Natural killer cell (primary cell): ENCODE measurements around the gene CSNK1G2. TPM values are rescaled to one million over a fixed set of nuclear protein-coding genes. Genes with fewer than 3 reads are reported as not detected.

Source experiments
- ATAC-seq, 3 donors: fragments of 150-1000 bp in 2 of 3; fragments of 200-7000 bp in 1 of 3; cut with Tn5 transposase; 1 replicate in 1 of 3; 2 replicates in 2 of 3; pipeline ENCODE4 v1.10.0; 2021; ENCODE audit warnings: mild to moderate bottlenecking in 2 of 3, moderate library complexity in 2 of 3
- DNase-seq, 2 donors: peaks; one replicate each; pipeline versions ENCODE4 v3.0.0 to v3.0.0-alpha.2; 2013 to 2021; ENCODE audit warnings: mixed read lengths in 1 of 2
- H3K27ac ChIP-seq: one replicate; pipeline ENCODE4 v1.5.1; 2013; ENCODE audit warnings: mild to moderate bottlenecking, low read length
- H3K27me3 ChIP-seq: one replicate; pipeline ENCODE4 v1.6.1; 2013; ENCODE audit warnings: low read length; ENCODE audit not compliant: control insufficient read depth, insufficient read depth
- H3K36me3 ChIP-seq: one replicate; pipeline ENCODE4 v1.6.1; 2013; ENCODE audit warnings: low read length; ENCODE audit not compliant: control insufficient read depth, insufficient read depth
- H3K4me1 ChIP-seq: one replicate; pipeline ENCODE4 v1.6.1; 2013; ENCODE audit warnings: low read length; ENCODE audit not compliant: control insufficient read depth, insufficient read depth
- H3K4me3 ChIP-seq: one replicate; pipeline ENCODE4 v1.5.1; 2013; ENCODE audit warnings: low read length
- H3K9me3 ChIP-seq: one replicate; pipeline ENCODE4 v1.6.1; 2013; ENCODE audit warnings: low read length; ENCODE audit not compliant: control insufficient read depth, insufficient read depth
- H3K27ac Mint-ChIP-seq, 2 donors: one replicate each; pipeline ENCODE4 v1.8.0; 2022; ENCODE audit warnings: mild to moderate bottlenecking in 2 of 2, mixed read lengths in 2 of 2, moderate library complexity in 1 of 2
- H3K27me3 Mint-ChIP-seq, 2 donors: one replicate each; pipeline ENCODE4 v1.8.0; 2022; ENCODE audit warnings: low read depth in 2 of 2, mixed read lengths in 2 of 2
- H3K36me3 Mint-ChIP-seq: one replicate; pipeline ENCODE4 v1.8.0; 2022; ENCODE audit warnings: mixed read lengths
- H3K4me1 Mint-ChIP-seq, 2 donors: one replicate each; pipeline ENCODE4 v1.8.0; 2022; ENCODE audit warnings: mixed read lengths in 2 of 2
- H3K4me3 Mint-ChIP-seq: one replicate; pipeline ENCODE4 v1.8.0; 2022; ENCODE audit warnings: mild to moderate bottlenecking, moderate library complexity, mixed read lengths
- H3K9me3 Mint-ChIP-seq, 2 donors: one replicate each; pipeline ENCODE4 v1.8.0; 2022; ENCODE audit warnings: mixed read lengths in 2 of 2
- WGBS: methylation state at CpG from one replicate; pipeline ENCODE4 v1.1.7; 2013; ENCODE audit warnings: missing lambda C conversion rate; ENCODE audit not compliant: insufficient coverage; 5-methylcytosine and 5-hydroxymethylcytosine counted together
- intact Hi-C: fragments of 100-400 bp; cut with micrococcal nuclease; formaldehyde crosslinking; loops from one replicate; pipeline ENCODE4 v1.14.2; 2022
- total RNA-seq, 4 donors: library from RNA; stranded (reverse); fragments of 120-200 nt in 1 of 4; gene quantifications; one replicate each; pipeline versions ENCODE4 v1.2.3 to v1.2.4, GENCODE V29; 2013 to 2022
- TF ChIP-seq, protein P1 (sequence below): fragments of 200-600 bp; IDR thresholded peaks from one replicate; pipeline ENCODE4 v1.8.0; 2022; ENCODE audit warnings: antibody characterized with exemption

Gene CSNK1G2
- total RNA-seq, 3 donors from 2014 or later (not counting 1 experiment from before 2014, with no cell fraction given), result 138 to 143 (median 139) TPM

DNA sequence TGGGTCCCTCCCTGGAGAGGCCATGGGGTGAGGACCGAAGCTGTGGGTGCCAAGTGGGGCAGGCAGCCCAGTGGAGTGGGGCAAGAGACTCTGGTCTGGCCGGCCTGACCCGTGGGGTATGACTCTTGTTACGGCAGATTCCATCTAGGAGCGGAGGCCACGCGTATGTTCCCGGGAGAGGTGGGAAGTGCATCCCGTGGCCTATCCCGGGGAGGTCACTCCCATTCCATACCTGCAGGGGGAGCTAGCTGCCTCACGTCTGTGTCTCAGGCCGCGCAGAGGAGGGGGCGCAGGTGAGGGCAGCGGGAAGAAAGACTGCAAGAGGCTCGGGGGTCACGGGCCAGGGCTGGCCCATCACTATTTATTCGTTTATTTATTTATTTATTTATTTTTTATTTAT, 4.9 kb downstream of the CSNK1G2 start:
- Mint-ChIP-seq H3K4me1 (peaks cover 22 to 37% of the 10 kb centered on the region in 2 donors), H3K27me3 (no peaks in the 10 kb centered on the region), H3K36me3 (no peaks in the 10 kb centered on the region), H3K9me3 (no peaks in the 10 kb centered on the region), H3K27ac (no peak overlapping the region), H3K4me3 (peak overlapping the region; percentile 42)
- DNase-seq, result peak in 1 of 2 donors; percentile 64
- Histone ChIP-seq H3K9me3 (no peaks in the 10 kb centered on the region), H3K4me1 (peaks cover 49% of the 10 kb centered on the region), H3K36me3 (peaks cover 12% of the 10 kb centered on the region), H3K27me3 (no peaks in the 10 kb centered on the region), H3K27ac (no peak overlapping the region), H3K4me3 (no peak overlapping the region)
- ATAC-seq, result no peak
- intact Hi-C loops, result no loop called here
- TF ChIP-seq, protein P1, sequence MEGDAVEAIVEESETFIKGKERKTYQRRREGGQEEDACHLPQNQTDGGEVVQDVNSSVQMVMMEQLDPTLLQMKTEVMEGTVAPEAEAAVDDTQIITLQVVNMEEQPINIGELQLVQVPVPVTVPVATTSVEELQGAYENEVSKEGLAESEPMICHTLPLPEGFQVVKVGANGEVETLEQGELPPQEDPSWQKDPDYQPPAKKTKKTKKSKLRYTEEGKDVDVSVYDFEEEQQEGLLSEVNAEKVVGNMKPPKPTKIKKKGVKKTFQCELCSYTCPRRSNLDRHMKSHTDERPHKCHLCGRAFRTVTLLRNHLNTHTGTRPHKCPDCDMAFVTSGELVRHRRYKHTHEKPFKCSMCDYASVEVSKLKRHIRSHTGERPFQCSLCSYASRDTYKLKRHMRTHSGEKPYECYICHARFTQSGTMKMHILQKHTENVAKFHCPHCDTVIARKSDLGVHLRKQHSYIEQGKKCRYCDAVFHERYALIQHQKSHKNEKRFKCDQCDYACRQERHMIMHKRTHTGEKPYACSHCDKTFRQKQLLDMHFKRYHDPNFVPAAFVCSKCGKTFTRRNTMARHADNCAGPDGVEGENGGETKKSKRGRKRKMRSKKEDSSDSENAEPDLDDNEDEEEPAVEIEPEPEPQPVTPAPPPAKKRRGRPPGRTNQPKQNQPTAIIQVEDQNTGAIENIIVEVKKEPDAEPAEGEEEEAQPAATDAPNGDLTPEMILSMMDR, result peak; percentile 48
- WGBS, result 89% methylated on average over 13 of the region's 18 CpGs

DNA sequence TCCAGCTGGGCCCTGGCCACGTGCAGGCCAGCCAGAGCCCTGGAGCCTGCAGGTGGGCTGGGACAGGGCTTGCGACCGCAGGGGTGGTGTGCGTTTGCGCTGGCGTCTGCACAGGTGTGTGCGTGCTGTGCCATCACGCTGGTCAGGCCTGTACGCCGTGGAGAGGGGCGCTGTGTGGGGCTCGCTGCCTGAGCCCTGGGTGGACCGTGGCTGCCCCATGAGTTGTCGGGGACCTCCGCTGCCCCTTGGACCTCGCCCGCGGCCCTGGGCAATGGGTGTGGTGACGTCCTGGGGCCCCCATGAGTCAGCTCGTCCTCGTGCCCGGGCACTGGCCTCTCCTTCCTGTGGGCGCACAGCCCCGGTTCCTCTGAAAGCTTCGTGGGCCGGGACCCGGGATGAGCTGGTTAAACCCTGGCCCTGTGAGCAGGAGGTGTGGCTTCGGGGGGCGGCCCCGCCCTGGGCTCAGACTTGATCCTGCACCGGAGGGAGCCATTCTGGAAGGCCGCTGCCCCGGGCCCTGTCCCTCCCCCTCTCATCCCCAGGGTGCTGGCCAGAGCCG, 6.8 kb downstream of the CSNK1G2 start:
- Mint-ChIP-seq H3K9me3 (no peaks in the 10 kb centered on the region), H3K27me3 (no peaks in the 10 kb centered on the region), H3K36me3 (no peaks in the 10 kb centered on the region), H3K4me3 (no peak overlapping the region), H3K4me1 (peaks cover 20 to 28% of the 10 kb centered on the region in 2 donors), H3K27ac (no peak overlapping the region)
- TF ChIP-seq, protein P1, result no peak
- 85% methylated on average over 34 of the region's 34 CpGs for WGBS
- Histone ChIP-seq H3K9me3 (no peaks in the 10 kb centered on the region), H3K4me1 (peaks cover 44% of the 10 kb centered on the region), H3K27me3 (no peaks in the 10 kb centered on the region), H3K27ac (no peak overlapping the region), H3K36me3 (peaks cover 19% of the 10 kb centered on the region), H3K4me3 (no peak overlapping the region)
- ATAC-seq (no peak), DNase-seq (no peak)
- intact Hi-C loops, result no loop called here

DNA sequence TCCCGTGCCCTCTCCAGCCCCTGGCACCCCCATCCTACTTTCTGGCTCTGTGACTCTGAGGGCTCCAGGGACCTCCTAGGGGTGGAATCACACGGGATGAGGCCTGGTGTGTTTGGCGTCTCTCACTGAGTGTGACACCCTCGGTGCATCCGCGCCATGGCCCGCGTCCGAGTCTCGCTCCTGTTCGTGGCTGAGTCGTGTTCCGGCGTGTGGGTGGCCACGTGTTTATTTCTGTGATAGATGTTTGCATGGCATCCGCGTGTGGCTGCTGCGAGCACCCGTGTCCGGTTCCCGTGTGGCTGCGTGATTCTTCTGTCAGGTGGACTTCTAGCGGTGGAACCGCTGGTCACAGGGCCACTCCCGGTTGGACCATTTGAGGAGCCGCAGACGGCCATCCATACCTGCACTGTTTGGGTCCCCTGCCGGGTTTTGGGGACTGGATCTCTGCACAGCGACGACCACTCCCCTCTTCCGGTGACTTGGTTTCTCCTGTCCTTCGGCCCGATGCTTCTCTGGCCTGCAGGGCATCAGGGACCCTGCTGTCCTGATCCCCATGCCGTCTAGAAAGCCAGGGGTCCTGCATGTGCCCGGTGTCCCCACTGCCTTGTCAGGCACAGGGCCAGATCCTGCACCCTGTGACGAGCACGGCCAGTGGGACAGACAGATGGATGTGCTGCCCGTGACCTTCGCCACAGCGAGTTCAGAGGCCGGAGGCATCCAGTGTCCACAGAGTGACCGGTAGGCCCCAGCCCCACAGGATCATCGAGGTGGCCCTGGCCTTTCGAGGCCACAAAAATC, 8.5 kb downstream of the CSNK1G2 start:
- peaks cover 29% of the 10 kb centered on the region for H3K4me1 ChIP-seq
- peaks cover 31% of the 10 kb centered on the region for H3K36me3 ChIP-seq
- ATAC-seq (no peak), DNase-seq (no peak)
- no peaks in the 10 kb centered on the region for H3K9me3 ChIP-seq
- H3K4me1 Mint-ChIP-seq, result peaks cover 13 to 18% of the 10 kb centered on the region in 2 donors
- peak overlapping the region; percentile 37 for H3K4me3 Mint-ChIP-seq
- H3K27ac Mint-ChIP-seq, result peak overlapping the region; percentile 42 to 67
- H3K9me3 Mint-ChIP-seq, result no peaks in the 10 kb centered on the region
- 95% methylated on average over 42 of the region's 44 CpGs for WGBS
- H3K27ac ChIP-seq, result no peak overlapping the region
- intact Hi-C loops, result no loop called here
- TF ChIP-seq, protein P1, result no peak
- no peaks in the 10 kb centered on the region for H3K27me3 ChIP-seq
- H3K36me3 Mint-ChIP-seq, result no peaks in the 10 kb centered on the region
- H3K27me3 Mint-ChIP-seq, result no peaks in the 10 kb centered on the region
- H3K4me3 ChIP-seq, result no peak overlapping the region
